Body of pancreas (tissue), 4 donors: Measurements from ENCODE around the gene AFG1L.

ENCODE experiments used
- POLR2A ChIP-seq, 3 donors: fragments of 450-650 bp; IDR thresholded peaks; one replicate each; pipeline ENCODE4 v1.6.1; 2016; ENCODE audit warnings: antibody characterized with exemption in 3 of 3, mild to moderate bottlenecking in 2 of 3
- TF ChIP-seq, protein P1 (sequence below), 7 experiments: fragments of 450-650 bp in 4 of 7; fragments of 200-600 bp in 3 of 7; sonication (generic) in 3 of 7; IDR thresholded peaks; one replicate each; pipeline ENCODE4 v1.5.1; 2016 to 2019; ENCODE audit warnings: antibody characterized with exemption in 7 of 7

DNA sequence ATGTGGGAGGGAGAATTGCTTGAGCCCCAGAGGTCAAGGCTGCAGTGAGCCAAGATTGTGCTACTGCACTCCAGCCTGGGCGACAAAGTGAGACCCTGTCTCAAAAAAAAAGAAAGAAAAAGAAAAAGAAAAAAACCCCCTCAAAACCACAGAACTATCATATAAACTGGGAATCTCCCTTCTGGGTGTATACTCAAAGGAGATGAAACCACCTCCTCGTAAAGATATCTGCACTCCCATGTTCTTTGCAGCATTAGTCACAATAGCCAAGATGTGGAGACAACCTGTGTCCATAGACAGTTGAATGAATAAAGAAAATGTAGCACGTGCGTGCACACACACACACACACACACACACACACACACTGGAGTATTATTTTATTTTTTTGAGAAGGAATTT, 8.5 kb upstream of the AFG1L start:
- TF ChIP-seq, protein P1, sequence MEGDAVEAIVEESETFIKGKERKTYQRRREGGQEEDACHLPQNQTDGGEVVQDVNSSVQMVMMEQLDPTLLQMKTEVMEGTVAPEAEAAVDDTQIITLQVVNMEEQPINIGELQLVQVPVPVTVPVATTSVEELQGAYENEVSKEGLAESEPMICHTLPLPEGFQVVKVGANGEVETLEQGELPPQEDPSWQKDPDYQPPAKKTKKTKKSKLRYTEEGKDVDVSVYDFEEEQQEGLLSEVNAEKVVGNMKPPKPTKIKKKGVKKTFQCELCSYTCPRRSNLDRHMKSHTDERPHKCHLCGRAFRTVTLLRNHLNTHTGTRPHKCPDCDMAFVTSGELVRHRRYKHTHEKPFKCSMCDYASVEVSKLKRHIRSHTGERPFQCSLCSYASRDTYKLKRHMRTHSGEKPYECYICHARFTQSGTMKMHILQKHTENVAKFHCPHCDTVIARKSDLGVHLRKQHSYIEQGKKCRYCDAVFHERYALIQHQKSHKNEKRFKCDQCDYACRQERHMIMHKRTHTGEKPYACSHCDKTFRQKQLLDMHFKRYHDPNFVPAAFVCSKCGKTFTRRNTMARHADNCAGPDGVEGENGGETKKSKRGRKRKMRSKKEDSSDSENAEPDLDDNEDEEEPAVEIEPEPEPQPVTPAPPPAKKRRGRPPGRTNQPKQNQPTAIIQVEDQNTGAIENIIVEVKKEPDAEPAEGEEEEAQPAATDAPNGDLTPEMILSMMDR (IDR thresholded peaks at IDR 0.05): no peak
- no peak for TF ChIP-seq POLR2A (IDR thresholded peaks at IDR 0.05)
